Natural killer cell (primary cell): Measurements from ENCODE around the gene CERCAM. TPM values are rescaled to one million over a fixed set of nuclear protein-coding genes. Genes with fewer than 3 reads are reported as not detected.
A peak's percentile ranks its signal among the peaks of the same experiment; 100 is the strongest.

Experiments
- ATAC-seq, 3 donors: fragments of 150-1000 bp in 2 of 3; fragments of 200-7000 bp in 1 of 3; cut with Tn5 transposase; 1 replicate in 1 of 3; 2 replicates in 2 of 3; pipeline ENCODE4 v1.10.0; 2021; ENCODE audit warnings: mild to moderate bottlenecking in 2 of 3, moderate library complexity in 2 of 3
- DNase-seq, 2 donors: peaks; one replicate each; pipeline versions ENCODE4 v3.0.0 to v3.0.0-alpha.2; 2013 to 2021; ENCODE audit warnings: mixed read lengths in 1 of 2
- H3K27ac ChIP-seq: one replicate; pipeline ENCODE4 v1.5.1; 2013; ENCODE audit warnings: mild to moderate bottlenecking, low read length
- H3K27me3 ChIP-seq: one replicate; pipeline ENCODE4 v1.6.1; 2013; ENCODE audit warnings: low read length; ENCODE audit not compliant: control insufficient read depth, insufficient read depth
- H3K36me3 ChIP-seq: one replicate; pipeline ENCODE4 v1.6.1; 2013; ENCODE audit warnings: low read length; ENCODE audit not compliant: control insufficient read depth, insufficient read depth
- H3K4me1 ChIP-seq: one replicate; pipeline ENCODE4 v1.6.1; 2013; ENCODE audit warnings: low read length; ENCODE audit not compliant: control insufficient read depth, insufficient read depth
- H3K4me3 ChIP-seq: one replicate; pipeline ENCODE4 v1.5.1; 2013; ENCODE audit warnings: low read length
- H3K9me3 ChIP-seq: one replicate; pipeline ENCODE4 v1.6.1; 2013; ENCODE audit warnings: low read length; ENCODE audit not compliant: control insufficient read depth, insufficient read depth
- H3K27ac Mint-ChIP-seq, 2 donors: one replicate each; pipeline ENCODE4 v1.8.0; 2022; ENCODE audit warnings: mild to moderate bottlenecking in 2 of 2, mixed read lengths in 2 of 2, moderate library complexity in 1 of 2
- H3K27me3 Mint-ChIP-seq, 2 donors: one replicate each; pipeline ENCODE4 v1.8.0; 2022; ENCODE audit warnings: low read depth in 2 of 2, mixed read lengths in 2 of 2
- H3K36me3 Mint-ChIP-seq: one replicate; pipeline ENCODE4 v1.8.0; 2022; ENCODE audit warnings: mixed read lengths
- H3K4me1 Mint-ChIP-seq, 2 donors: one replicate each; pipeline ENCODE4 v1.8.0; 2022; ENCODE audit warnings: mixed read lengths in 2 of 2
- H3K4me3 Mint-ChIP-seq: one replicate; pipeline ENCODE4 v1.8.0; 2022; ENCODE audit warnings: mild to moderate bottlenecking, moderate library complexity, mixed read lengths
- H3K9me3 Mint-ChIP-seq, 2 donors: one replicate each; pipeline ENCODE4 v1.8.0; 2022; ENCODE audit warnings: mixed read lengths in 2 of 2
- WGBS: methylation state at CpG from one replicate; pipeline ENCODE4 v1.1.7; 2013; ENCODE audit warnings: missing lambda C conversion rate; ENCODE audit not compliant: insufficient coverage; 5-methylcytosine and 5-hydroxymethylcytosine counted together
- intact Hi-C: fragments of 100-400 bp; cut with micrococcal nuclease; formaldehyde crosslinking; loops from one replicate; pipeline ENCODE4 v1.14.2; 2022
- total RNA-seq, 4 donors: library from RNA; stranded (reverse); fragments of 120-200 nt in 1 of 4; gene quantifications; one replicate each; pipeline versions ENCODE4 v1.2.3 to v1.2.4, GENCODE V29; 2013 to 2022
- TF ChIP-seq, protein P1 (sequence below): fragments of 200-600 bp; IDR thresholded peaks from one replicate; pipeline ENCODE4 v1.8.0; 2022; ENCODE audit warnings: antibody characterized with exemption

CERCAM gene
- total RNA-seq, 3 donors from 2014 or later (not counting 1 experiment from before 2014, with no cell fraction given): 11.5 to 29.6 (median 24.2) TPM

DNA sequence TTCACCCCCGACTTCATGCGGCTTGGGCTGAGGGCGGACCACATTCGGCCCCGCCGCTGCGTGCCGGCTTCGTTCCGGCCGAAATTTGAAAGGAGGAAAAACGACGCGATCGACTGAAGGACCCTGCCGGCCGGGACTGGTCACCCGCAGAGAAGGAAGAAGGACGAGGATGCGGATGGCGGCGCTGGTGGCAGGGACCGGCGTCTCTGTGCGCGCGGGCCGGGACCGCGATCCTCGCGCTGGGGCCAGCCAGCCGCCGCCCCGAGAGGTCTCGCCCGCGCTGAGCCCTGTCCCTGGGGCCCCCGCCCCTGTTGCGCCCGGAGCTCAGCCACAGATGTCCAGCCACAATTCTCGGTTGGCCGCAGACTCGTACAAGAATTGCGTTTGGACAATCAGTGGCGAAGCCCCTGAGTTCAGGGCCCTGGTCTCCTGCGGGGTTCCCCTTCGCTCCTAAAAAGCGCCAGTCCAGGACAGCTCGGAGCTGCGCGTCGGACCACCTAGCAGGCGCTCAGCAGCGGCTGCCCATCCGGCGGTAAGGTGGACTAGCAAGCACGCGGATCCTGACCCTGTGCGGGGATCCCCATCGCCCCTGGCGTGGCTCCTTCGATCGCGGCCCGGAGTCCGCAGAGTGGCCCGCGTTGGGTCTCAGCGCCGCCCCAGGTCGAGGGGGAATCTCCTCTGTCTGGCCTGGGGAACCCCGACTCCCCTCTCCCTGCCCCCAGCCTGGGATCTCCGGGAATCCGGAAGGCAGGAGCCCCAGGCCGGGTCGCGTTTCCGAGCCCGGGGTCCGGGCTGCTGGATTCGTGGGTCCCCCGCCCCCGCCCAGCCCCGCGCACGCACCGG, 28.1 kb upstream of the CERCAM start:
- H3K27me3 Mint-ChIP-seq: no peaks in the 10 kb centered on the region
- ATAC-seq (peak in 1 of 3 donors; percentile 7), DNase-seq (no peak)
- 96% methylated on average over 88 of the region's 88 CpGs for WGBS
- H3K36me3 ChIP-seq: peaks cover 28% of the 10 kb centered on the region
- no peaks in the 10 kb centered on the region for H3K9me3 Mint-ChIP-seq
- H3K9me3 ChIP-seq: no peaks in the 10 kb centered on the region
- H3K4me1 ChIP-seq: peaks cover 2% of the 10 kb centered on the region
- no peak overlapping the region for H3K27ac ChIP-seq
- no peaks in the 10 kb centered on the region for H3K27me3 ChIP-seq
- TF ChIP-seq, protein P1, sequence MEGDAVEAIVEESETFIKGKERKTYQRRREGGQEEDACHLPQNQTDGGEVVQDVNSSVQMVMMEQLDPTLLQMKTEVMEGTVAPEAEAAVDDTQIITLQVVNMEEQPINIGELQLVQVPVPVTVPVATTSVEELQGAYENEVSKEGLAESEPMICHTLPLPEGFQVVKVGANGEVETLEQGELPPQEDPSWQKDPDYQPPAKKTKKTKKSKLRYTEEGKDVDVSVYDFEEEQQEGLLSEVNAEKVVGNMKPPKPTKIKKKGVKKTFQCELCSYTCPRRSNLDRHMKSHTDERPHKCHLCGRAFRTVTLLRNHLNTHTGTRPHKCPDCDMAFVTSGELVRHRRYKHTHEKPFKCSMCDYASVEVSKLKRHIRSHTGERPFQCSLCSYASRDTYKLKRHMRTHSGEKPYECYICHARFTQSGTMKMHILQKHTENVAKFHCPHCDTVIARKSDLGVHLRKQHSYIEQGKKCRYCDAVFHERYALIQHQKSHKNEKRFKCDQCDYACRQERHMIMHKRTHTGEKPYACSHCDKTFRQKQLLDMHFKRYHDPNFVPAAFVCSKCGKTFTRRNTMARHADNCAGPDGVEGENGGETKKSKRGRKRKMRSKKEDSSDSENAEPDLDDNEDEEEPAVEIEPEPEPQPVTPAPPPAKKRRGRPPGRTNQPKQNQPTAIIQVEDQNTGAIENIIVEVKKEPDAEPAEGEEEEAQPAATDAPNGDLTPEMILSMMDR: no peak
- peaks cover 0 to 7% of the 10 kb centered on the region in 2 donors for H3K4me1 Mint-ChIP-seq
- no peak overlapping the region for H3K4me3 ChIP-seq
- H3K36me3 Mint-ChIP-seq: no peaks in the 10 kb centered on the region
- no peak overlapping the region for H3K4me3 Mint-ChIP-seq
- intact Hi-C loops: no loop called here
- H3K27ac Mint-ChIP-seq: no peak overlapping the region

DNA sequence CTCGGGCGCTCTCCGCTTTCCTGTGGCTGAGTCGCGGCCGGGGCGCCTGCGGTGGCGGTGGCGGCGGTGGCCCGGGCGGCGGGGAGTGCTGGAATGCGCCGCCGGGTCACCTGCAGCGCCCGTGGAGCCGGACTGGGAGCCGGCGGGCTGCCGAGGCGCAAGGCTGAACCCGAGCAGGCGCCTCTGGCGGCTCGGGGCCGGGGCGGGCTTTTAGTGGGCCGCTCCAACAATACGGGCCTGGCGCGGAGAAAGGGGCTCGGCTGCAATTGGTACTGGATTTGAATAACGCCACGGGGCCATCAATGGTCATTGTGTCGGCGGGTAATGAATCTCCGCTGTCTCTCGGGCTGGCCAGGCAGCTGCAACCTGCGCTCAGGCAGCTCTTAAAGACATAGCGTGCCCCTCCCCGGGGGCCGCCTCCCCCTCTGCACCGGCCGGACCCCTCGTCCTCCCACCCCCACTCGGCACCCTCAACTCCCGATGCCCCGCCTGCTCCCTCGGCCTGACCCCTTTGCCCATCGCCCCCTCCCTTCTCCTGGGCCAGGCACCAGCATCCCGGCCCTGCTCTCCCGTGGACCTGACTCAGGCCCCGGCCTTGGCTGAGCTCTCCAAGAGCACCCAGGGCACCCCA, 27.4 kb upstream of the CERCAM start:
- no peaks in the 10 kb centered on the region for H3K9me3 Mint-ChIP-seq
- H3K9me3 ChIP-seq: no peaks in the 10 kb centered on the region
- no peak overlapping the region for H3K4me3 ChIP-seq
- H3K4me1 ChIP-seq: peaks cover 2% of the 10 kb centered on the region
- H3K4me3 Mint-ChIP-seq: no peak overlapping the region
- H3K36me3 ChIP-seq: peaks cover 20% of the 10 kb centered on the region
- no peak overlapping the region for H3K27ac ChIP-seq
- H3K27ac Mint-ChIP-seq: no peak overlapping the region
- H3K27me3 Mint-ChIP-seq: no peaks in the 10 kb centered on the region
- no peaks in the 10 kb centered on the region for H3K36me3 Mint-ChIP-seq
- WGBS: 95% methylated on average over 56 of the region's 56 CpGs
- intact Hi-C loops: no loop called here
- DNase-seq: no peak
- peak in 1 of 3 donors; percentile 5 for ATAC-seq
- peaks cover 0 to 7% of the 10 kb centered on the region in 2 donors for H3K4me1 Mint-ChIP-seq
- no peaks in the 10 kb centered on the region for H3K27me3 ChIP-seq
- TF ChIP-seq, protein P1: no peak

DNA sequence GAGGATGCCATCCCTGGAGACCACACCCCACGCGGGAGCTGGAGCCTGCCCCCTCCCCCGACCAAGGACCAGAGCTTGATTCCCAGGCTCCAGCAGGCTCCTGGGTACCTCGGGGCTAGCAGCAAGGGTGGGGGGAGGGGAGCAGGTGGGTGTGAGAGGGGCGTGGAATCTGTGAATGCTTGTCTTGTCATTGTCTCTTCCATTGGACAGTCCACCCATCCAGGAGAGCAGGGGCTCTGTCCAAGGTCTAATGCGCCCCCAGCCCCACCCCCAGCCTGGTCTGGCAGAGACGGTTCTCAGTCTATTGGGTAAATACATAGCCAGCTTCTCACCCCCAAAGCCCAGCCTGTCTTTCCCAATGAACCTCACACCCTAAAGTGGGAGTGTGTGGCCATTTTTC, 26.7 kb upstream of the CERCAM start:
- Histone ChIP-seq H3K27me3 (no peaks in the 10 kb centered on the region), H3K9me3 (no peaks in the 10 kb centered on the region), H3K36me3 (peaks cover 14% of the 10 kb centered on the region), H3K27ac (no peak overlapping the region), H3K4me1 (peaks cover 2% of the 10 kb centered on the region), H3K4me3 (no peak overlapping the region)
- no peak overlapping the region for H3K4me3 Mint-ChIP-seq
- H3K27ac Mint-ChIP-seq: no peak overlapping the region
- no peaks in the 10 kb centered on the region for H3K9me3 Mint-ChIP-seq
- H3K4me1 Mint-ChIP-seq: peaks cover 0 to 7% of the 10 kb centered on the region in 2 donors
- intact Hi-C loops: no loop called here
- 95% methylated on average over 6 of the region's 7 CpGs for WGBS
- H3K27me3 Mint-ChIP-seq: no peaks in the 10 kb centered on the region
- ATAC-seq (no peak), DNase-seq (no peak)
- H3K36me3 Mint-ChIP-seq: no peaks in the 10 kb centered on the region
- TF ChIP-seq, protein P1: no peak
